Lower lobe of right lung (tissue), 2 donors: ENCODE data around the gene ECT2. TPM values are rescaled to one million over a fixed set of nuclear protein-coding genes. Genes with fewer than 3 reads are reported as not detected.

Experiments
- ATAC-seq, 2 donors: fragments of 200-7000 bp; cut with Tn5 transposase; one replicate each; pipeline ENCODE4 v1.9.1; 2020 to 2022; ENCODE audit warnings: mild to moderate bottlenecking in 2 of 2, moderate library complexity in 2 of 2
- DNase-seq: peaks from one replicate; pipeline ENCODE4 v3.0.0-alpha.2; 2020
- H3K27ac ChIP-seq: fragments of 200-600 bp; one replicate; pipeline ENCODE4 v1.8.0; 2022
- H3K27me3 ChIP-seq: fragments of 200-600 bp; one replicate; pipeline ENCODE4 v1.8.0; 2022; ENCODE audit warnings: low read depth
- H3K36me3 ChIP-seq: fragments of 200-600 bp; one replicate; pipeline ENCODE4 v1.8.0; 2022; ENCODE audit warnings: mild to moderate bottlenecking
- H3K4me1 ChIP-seq: fragments of 200-600 bp; one replicate; pipeline ENCODE4 v1.8.0; 2022
- H3K4me3 ChIP-seq: fragments of 200-600 bp; one replicate; pipeline ENCODE4 v1.8.0; 2022; ENCODE audit warnings: mild to moderate bottlenecking
- H3K9me3 ChIP-seq: fragments of 200-600 bp; one replicate; pipeline ENCODE4 v1.8.0; 2022
- intact Hi-C: fragments of 100-400 bp; cut with DNase I; formaldehyde crosslinking; loops from one replicate; pipeline ENCODE4 v1.11.0; 2022
- total RNA-seq: library from RNA; stranded (reverse); fragmentation: NEBNext Ultra II Directional; extraction: Animal tissue kit (Norgen Biotek cat#: 25700); gene quantifications from one replicate; pipeline ENCODE4 v1.2.1, GENCODE V29; 2021
- TF ChIP-seq, protein P1 (sequence below): fragments of 200-600 bp; IDR thresholded peaks from one replicate; pipeline ENCODE4 v1.8.0; 2022; ENCODE audit warnings: antibody characterized with exemption, mild to moderate bottlenecking
- donor health status: DM: no; HTN: yes; CAD: no; lungs with severe emphysema.

The ECT2 gene
- total RNA-seq, 1 donor from 2014 or later, result 14.1 TPM

DNA sequence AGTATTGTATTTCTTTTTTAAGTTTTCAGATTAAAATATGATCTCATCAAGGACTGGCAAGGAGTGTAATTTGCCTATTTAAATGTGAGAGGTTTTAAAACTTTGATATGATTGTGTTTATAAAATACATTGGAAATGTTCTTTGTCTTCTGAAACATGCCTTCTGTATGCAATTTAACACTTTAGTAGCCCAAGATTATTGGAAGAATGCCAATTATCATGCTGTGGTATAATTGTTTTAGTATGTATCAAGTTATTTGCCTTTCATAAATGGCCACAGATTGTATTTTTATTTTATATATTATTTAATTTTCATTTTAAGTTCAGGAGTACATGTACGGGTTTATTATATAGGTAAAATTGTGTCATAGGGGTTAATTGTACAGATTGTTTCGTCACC lies 31.7 kb downstream of the ECT2 start:
- ATAC-seq (no peak), DNase-seq (no peak)
- no peak overlapping the region for H3K4me3 ChIP-seq
- H3K4me1 ChIP-seq, result no peaks in the 10 kb centered on the region
- intact Hi-C loops, result no loop called here
- TF ChIP-seq, protein P1, sequence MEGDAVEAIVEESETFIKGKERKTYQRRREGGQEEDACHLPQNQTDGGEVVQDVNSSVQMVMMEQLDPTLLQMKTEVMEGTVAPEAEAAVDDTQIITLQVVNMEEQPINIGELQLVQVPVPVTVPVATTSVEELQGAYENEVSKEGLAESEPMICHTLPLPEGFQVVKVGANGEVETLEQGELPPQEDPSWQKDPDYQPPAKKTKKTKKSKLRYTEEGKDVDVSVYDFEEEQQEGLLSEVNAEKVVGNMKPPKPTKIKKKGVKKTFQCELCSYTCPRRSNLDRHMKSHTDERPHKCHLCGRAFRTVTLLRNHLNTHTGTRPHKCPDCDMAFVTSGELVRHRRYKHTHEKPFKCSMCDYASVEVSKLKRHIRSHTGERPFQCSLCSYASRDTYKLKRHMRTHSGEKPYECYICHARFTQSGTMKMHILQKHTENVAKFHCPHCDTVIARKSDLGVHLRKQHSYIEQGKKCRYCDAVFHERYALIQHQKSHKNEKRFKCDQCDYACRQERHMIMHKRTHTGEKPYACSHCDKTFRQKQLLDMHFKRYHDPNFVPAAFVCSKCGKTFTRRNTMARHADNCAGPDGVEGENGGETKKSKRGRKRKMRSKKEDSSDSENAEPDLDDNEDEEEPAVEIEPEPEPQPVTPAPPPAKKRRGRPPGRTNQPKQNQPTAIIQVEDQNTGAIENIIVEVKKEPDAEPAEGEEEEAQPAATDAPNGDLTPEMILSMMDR, result no peak
- no peaks in the 10 kb centered on the region for H3K9me3 ChIP-seq
- no peak overlapping the region for H3K27ac ChIP-seq
- no peaks in the 10 kb centered on the region for H3K27me3 ChIP-seq
- H3K36me3 ChIP-seq, result peaks cover 5% of the 10 kb centered on the region

DNA sequence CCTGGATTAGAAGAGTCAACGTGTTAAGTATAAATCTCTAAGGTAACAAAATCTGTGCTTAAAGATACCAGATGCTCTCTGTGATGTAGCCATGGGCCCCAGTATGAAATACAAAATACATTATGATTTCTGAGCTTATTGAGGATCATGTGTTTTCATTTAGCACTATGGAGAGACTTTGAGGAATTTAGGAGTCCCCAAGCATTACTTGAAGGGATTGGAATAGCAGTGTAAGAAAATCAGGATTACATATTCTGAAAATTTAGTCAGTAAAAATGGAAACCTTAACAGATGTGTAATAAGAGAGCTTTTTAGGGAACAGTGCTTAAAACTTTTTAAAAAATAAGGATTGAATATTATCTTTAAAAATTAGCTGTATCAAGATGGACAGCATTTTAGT lies 35.5 kb downstream of the ECT2 start:
- Histone ChIP-seq H3K27me3 (no peaks in the 10 kb centered on the region), H3K4me1 (no peaks in the 10 kb centered on the region), H3K27ac (no peak overlapping the region), H3K4me3 (no peak overlapping the region), H3K36me3 (peaks cover 16% of the 10 kb centered on the region), H3K9me3 (no peaks in the 10 kb centered on the region)
- intact Hi-C loops, result no loop called here
- TF ChIP-seq, protein P1, result no peak
- no peak for ATAC-seq
- DNase-seq, result no peak

DNA sequence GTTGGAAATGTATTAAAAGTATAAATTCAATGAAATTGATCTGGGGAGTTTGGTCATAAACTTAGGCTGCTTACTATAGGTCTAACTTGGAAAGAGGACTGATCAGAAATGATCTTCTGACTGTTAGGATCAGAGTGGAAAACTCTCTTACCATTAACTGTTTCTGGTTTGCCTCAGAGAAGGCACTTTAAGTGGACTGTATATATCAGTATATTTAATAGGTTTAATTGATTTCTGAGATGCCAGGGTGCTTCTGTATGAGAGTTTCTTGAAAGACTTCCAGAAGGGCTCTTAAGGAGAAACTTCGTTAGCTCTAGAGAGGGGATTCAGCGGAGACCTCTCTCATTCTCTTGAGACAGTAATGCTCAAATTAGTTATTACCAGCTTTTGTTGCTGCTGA lies 36.5 kb downstream of the ECT2 start:
- Histone ChIP-seq H3K9me3 (no peaks in the 10 kb centered on the region), H3K36me3 (peaks cover 16% of the 10 kb centered on the region), H3K27me3 (no peaks in the 10 kb centered on the region), H3K4me1 (no peaks in the 10 kb centered on the region), H3K27ac (no peak overlapping the region), H3K4me3 (no peak overlapping the region)
- intact Hi-C loops, result no loop called here
- no peak for DNase-seq
- TF ChIP-seq, protein P1, result no peak
- no peak for ATAC-seq

DNA sequence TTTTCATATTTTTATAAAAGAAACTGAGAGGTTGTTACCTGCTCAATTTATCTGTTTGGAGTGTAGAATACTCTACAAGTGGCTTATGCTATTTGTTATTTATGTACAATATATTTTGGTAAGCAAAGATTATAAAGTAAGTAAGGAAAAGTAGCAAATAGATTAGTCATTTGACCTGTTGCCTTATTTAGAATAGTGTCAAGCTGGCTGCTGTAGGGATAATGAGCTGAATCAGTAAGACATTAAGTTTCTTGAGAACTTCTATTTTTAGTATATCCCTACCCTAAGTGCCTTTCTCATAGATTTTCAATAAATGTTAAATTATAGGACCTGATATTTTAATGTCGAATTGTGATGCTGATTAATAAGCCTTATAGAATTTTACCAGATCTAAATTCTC lies 37.2 kb downstream of the ECT2 start:
- intact Hi-C loops, result no loop called here
- Histone ChIP-seq H3K36me3 (peaks cover 16% of the 10 kb centered on the region), H3K9me3 (no peaks in the 10 kb centered on the region), H3K4me3 (no peak overlapping the region), H3K27me3 (no peaks in the 10 kb centered on the region), H3K4me1 (no peaks in the 10 kb centered on the region), H3K27ac (no peak overlapping the region)
- DNase-seq (no peak), ATAC-seq (no peak)
- TF ChIP-seq, protein P1, result no peak

DNA sequence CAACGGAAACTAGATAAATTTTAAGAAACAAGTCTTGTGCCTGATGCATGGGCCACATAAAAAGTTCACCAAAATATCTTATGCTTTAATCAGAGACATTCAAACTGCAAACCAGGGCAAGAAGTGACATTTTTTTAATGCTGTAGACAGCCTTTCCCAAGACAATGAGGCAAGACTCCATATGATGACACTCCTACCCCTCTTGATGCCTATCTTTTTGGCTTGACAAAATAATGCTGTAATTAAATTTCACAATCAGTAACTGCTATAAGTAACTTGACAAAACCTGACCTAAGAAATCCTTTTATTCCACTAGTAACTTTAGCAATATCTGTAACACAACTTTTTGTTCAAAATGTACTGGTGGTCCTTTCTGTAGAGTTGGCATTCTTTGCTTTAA lies 48.7 kb downstream of the ECT2 start:
- Histone ChIP-seq H3K4me1 (no peaks in the 10 kb centered on the region), H3K27me3 (no peaks in the 10 kb centered on the region), H3K27ac (no peak overlapping the region), H3K36me3 (no peaks in the 10 kb centered on the region), H3K9me3 (no peaks in the 10 kb centered on the region), H3K4me3 (no peak overlapping the region)
- TF ChIP-seq, protein P1, result no peak
- intact Hi-C loops, result no loop called here
- ATAC-seq (no peak), DNase-seq (no peak)

DNA sequence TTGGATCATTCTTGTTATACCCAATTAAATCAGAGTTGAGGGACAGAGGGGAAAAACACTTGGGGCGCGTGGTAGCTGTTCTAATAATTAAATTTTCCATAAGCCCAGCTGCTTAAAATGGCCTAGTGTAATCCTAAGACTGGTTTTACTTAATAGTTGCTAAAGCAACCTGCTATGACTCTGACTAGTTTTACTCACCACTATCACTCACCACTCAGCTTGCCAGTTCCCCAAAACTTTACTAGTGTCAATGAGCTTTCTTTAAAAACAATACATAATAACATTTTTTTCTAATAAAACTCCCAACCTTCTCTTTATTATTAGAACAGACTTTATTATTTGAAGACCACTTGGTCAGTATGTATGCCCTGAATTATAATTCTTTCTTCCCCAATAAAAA lies 49.6 kb downstream of the ECT2 start:
- ATAC-seq (no peak), DNase-seq (no peak)
- Histone ChIP-seq H3K36me3 (no peaks in the 10 kb centered on the region), H3K27me3 (no peaks in the 10 kb centered on the region), H3K4me3 (no peak overlapping the region), H3K27ac (no peak overlapping the region), H3K9me3 (no peaks in the 10 kb centered on the region), H3K4me1 (no peaks in the 10 kb centered on the region)
- TF ChIP-seq, protein P1, result no peak
- intact Hi-C loops, result no loop called here
